DMS 273 treated with DMSO at 0.1 percent for 48 hours (cell line): Measurements from ENCODE around the gene EML6.

ENCODE experiments used
- DNase-seq: peaks from one replicate; lab custom pipeline; 2025; lab: John Stamatoyannopoulos, UW

Gene EML6

GRCh38 chr2:54912305-54912704 lies 188.8 kb downstream of the EML6 start:
- DNase-seq, result no peak

GRCh38 chr2:54912893-54913292 lies 189.4 kb downstream of the EML6 start:
- DNase-seq, result no peak

GRCh38 chr2:54914637-54915036 lies 191.2 kb downstream of the EML6 start:
- no peak for DNase-seq

GRCh38 chr2:54915101-54915500 lies 191.6 kb downstream of the EML6 start:
- no peak for DNase-seq

GRCh38 chr2:54916637-54917036 lies 193.2 kb downstream of the EML6 start:
- no peak for DNase-seq

- no peak for DNase-seq
Measured at GRCh38 chr2:54918647-54919280, 195.3 kb downstream of the EML6 start.

GRCh38 chr2:54920660-54921059 lies 197.2 kb downstream of the EML6 start:
- DNase-seq, result no peak

GRCh38 chr2:54924121-54924520 lies 200.7 kb downstream of the EML6 start:
- no peak for DNase-seq

- DNase-seq, result no peak
Measured at GRCh38 chr2:54925022-54925421, 201.6 kb downstream of the EML6 start.

- DNase-seq, result no peak
Measured at GRCh38 chr2:54927085-54927750, 203.8 kb downstream of the EML6 start.

- DNase-seq, result no peak
Measured at GRCh38 chr2:54927751-54928615, 204.5 kb downstream of the EML6 start.

- no peak for DNase-seq
Measured at GRCh38 chr2:54928719-54929118, 205.3 kb downstream of the EML6 start.

GRCh38 chr2:54931473-54931872 lies 208.0 kb downstream of the EML6 start:
- no peak for DNase-seq

- DNase-seq, result no peak
Measured at GRCh38 chr2:54935389-54935788, 211.9 kb downstream of the EML6 start.

- no peak for DNase-seq
Measured at GRCh38 chr2:54936766-54937165, 213.3 kb downstream of the EML6 start.

GRCh38 chr2:54939446-54940118 lies 216.1 kb downstream of the EML6 start:
- DNase-seq, result no peak

GRCh38 chr2:54940723-54941122 lies 217.3 kb downstream of the EML6 start:
- no peak for DNase-seq

GRCh38 chr2:54941248-54941984 lies 218.0 kb downstream of the EML6 start:
- DNase-seq, result no peak

GRCh38 chr2:54942373-54942772 lies 218.9 kb downstream of the EML6 start:
- no peak for DNase-seq

GRCh38 chr2:54944724-54945326 lies 221.4 kb downstream of the EML6 start:
- DNase-seq, result no peak
